ENCODE data around the gene RNF168.
A peak's percentile ranks its signal among the peaks of the same experiment; 100 is the strongest.

Gene RNF168

GRCh38 chr3:196496183-196496582 lies 7.4 kb downstream of the RNF168 start:
- Histone ChIP-seq H3K4me3 (ENCODE audit: low read depth, low read length) (no peak overlapping the region), H3K36me3 (ENCODE audit: control insufficient read depth in 2 of 2, insufficient read depth in 1 of 2, low read length in 2 of 2) (no peaks in the 10 kb centered on the region), H3K27ac (ENCODE audit: extremely low read depth, low read depth, low read length) (no peak overlapping the region), H3K9me3 (ENCODE audit: control insufficient read depth, insufficient read depth, low read depth, low read length) (no peaks in the 10 kb centered on the region), H3K4me1 (ENCODE audit: control insufficient read depth, insufficient read depth, low read length) (no peaks in the 10 kb centered on the region)
- CTCF ChIA-PET: no interaction called here
- TF ChIP-seq OVOL3 (tag by site-specific recombination; IDR thresholded peaks at IDR 0.05): no peak
- 0 out of 2 replicates have a peak, but pooled peaks have one; percentile 15 for TF ChIP-seq PRDM6 (tag by site-specific recombination; IDR thresholded peaks at IDR 0.05)
- POLR2A ChIA-PET: no interaction called here

GRCh38 chr3:196493292-196493691 lies 10.3 kb downstream of the RNF168 start:
- Histone ChIP-seq H3K36me3 (ENCODE audit: control insufficient read depth in 2 of 2, insufficient read depth in 1 of 2, low read length in 2 of 2) (no peaks in the 10 kb centered on the region), H3K9me3 (ENCODE audit: control insufficient read depth, insufficient read depth, low read depth, low read length) (no peaks in the 10 kb centered on the region), H3K27ac (ENCODE audit: extremely low read depth, low read depth, low read length) (no peak overlapping the region), H3K4me3 (ENCODE audit: low read depth, low read length) (no peak overlapping the region), H3K4me1 (ENCODE audit: control insufficient read depth, insufficient read depth, low read length) (no peaks in the 10 kb centered on the region)
- ChIA-PET CTCF (interaction anchor here (1.1 kb wide), 1 partner anchor 9 kb away, joined by 5 read pairs; no protein-coding TSS in a partner anchor), POLR2A (no interaction called here)
- no peak for TF ChIP-seq ZNF248 (tag by site-specific recombination; IDR thresholded peaks at IDR 0.05)
- TF ChIP-seq ZNF830 (tag by site-specific recombination; IDR thresholded peaks at IDR 0.05; ENCODE audit: low read depth): no peak
- TF ChIP-seq ZNF518A (tag by site-specific recombination; conservative IDR thresholded peaks at IDR 0.05; ENCODE audit: low read depth): no peak
- no peak for TF ChIP-seq ZNF660 (tag by site-specific recombination; IDR thresholded peaks at IDR 0.05)
- no peak for TF ChIP-seq ZSCAN5A (tag by site-specific recombination; IDR thresholded peaks at IDR 0.05)
- TF ChIP-seq ZNF792 (tag by site-specific recombination; IDR thresholded peaks at IDR 0.05): no peak
- no peak for TF ChIP-seq ZNF701 (tag by site-specific recombination; IDR thresholded peaks at IDR 0.05)
- TF ChIP-seq ZNF596 (tag by site-specific recombination; IDR thresholded peaks at IDR 0.05): no peak
- TF ChIP-seq YY2 (tag by site-specific recombination; IDR thresholded peaks at IDR 0.05): no peak
- no peak for TF ChIP-seq ZNF311 (tag by site-specific recombination; IDR thresholded peaks at IDR 0.05; ENCODE audit: borderline replicate concordance)
- no peak for TF ChIP-seq ZNF114 (tag by site-specific recombination; IDR thresholded peaks at IDR 0.05)
- TF ChIP-seq ZNF670 (tag by site-specific recombination; IDR thresholded peaks at IDR 0.05; ENCODE audit: low read depth): no peak
- TF ChIP-seq ZBTB6 (tag by site-specific recombination; IDR thresholded peaks at IDR 0.05): no peak
- no peak for TF ChIP-seq ZNF157 (tag by site-specific recombination; IDR thresholded peaks at IDR 0.05)
- no peak for TF ChIP-seq EGR2 (tag by site-specific recombination; IDR thresholded peaks at IDR 0.05; ENCODE audit: low read depth)
- no peak for TF ChIP-seq ZNF747 (tag by site-specific recombination; IDR thresholded peaks at IDR 0.05)
- TF ChIP-seq ZNF488 (tag by site-specific recombination; IDR thresholded peaks at IDR 0.05): no peak
- TF ChIP-seq ZNF394 (tag by site-specific recombination; IDR thresholded peaks at IDR 0.05; ENCODE audit: borderline replicate concordance): no peak
- TF ChIP-seq ZNF585B (tag by site-specific recombination; IDR thresholded peaks at IDR 0.05): no peak

Data from HEK293 (cell line).